CD4-positive, alpha-beta T cell (primary cell): ENCODE results near the gene PNLDC1. TPM values are rescaled to one million over a fixed set of nuclear protein-coding genes. Genes with fewer than 3 reads are reported as not detected.

Experiments used
- ATAC-seq: fragments of 200-7000 bp; cut with Tn5 transposase; one replicate; pipeline ENCODE4 v1.10.0; 2022; ENCODE audit warnings: mild to moderate bottlenecking; ENCODE audit not compliant: poor library complexity
- CTCF ChIA-PET: fragments of 350-600 bp; sonication (Branson Sonifier 250); formaldehyde crosslinking; loops from one replicate; lab custom pipeline; 2021; ENCODE audit warnings: antibody characterized with exemption, inconsistent platforms; lab: Charles Lee
- POLR2A ChIA-PET: fragments of 350-600 bp; sonication (Branson Sonifier 250); formaldehyde crosslinking; loops from one replicate; lab custom pipeline; 2021; ENCODE audit warnings: antibody characterized with exemption, inconsistent platforms; lab: Charles Lee
- DNase-seq, 14 experiments: peaks; one replicate each; pipeline ENCODE4 v3.0.0-alpha.2; 2013 to 2020; ENCODE audit warnings: mixed read lengths in 2 of 14
- H3K27ac ChIP-seq, 2 donors: one replicate each; pipeline versions ENCODE4 v1.5.1 to v1.7.0; 2013; ENCODE audit warnings: low read length in 2 of 2, low read depth in 1 of 2, mild to moderate bottlenecking in 1 of 2
- H3K27me3 ChIP-seq, 2 experiments: 1 replicate in 1 of 2; 2 replicates in 1 of 2; pipeline versions ENCODE4 v1.6.1 to v1.7.0; 2013; ENCODE audit warnings: low read length in 2 of 2, control low read depth in 1 of 2, mild to moderate bottlenecking in 1 of 2, moderate library complexity in 1 of 2; ENCODE audit not compliant: insufficient read depth in 2 of 2, control insufficient read depth in 1 of 2
- H3K36me3 ChIP-seq: one replicate; pipeline ENCODE4 v1.6.1; 2013; ENCODE audit warnings: low read length, control low read depth; ENCODE audit not compliant: insufficient read depth
- H3K4me1 ChIP-seq: one replicate; pipeline ENCODE4 v1.6.1; 2013; ENCODE audit warnings: low read length, control low read depth; ENCODE audit not compliant: insufficient read depth
- H3K4me3 ChIP-seq: one replicate; pipeline ENCODE4 v1.5.1; 2013; ENCODE audit warnings: mild to moderate bottlenecking, low read length, moderate library complexity
- H3K9me3 ChIP-seq, 2 experiments: 1 replicate in 1 of 2; 2 replicates in 1 of 2; pipeline versions ENCODE4 v1.6.1 to v1.7.0; 2013; ENCODE audit warnings: low read length in 2 of 2, mild to moderate bottlenecking in 2 of 2, control low read depth in 1 of 2, moderate library complexity in 1 of 2; ENCODE audit not compliant: control insufficient read depth in 1 of 2, insufficient read depth in 1 of 2
- H3K27ac Mint-ChIP-seq: one replicate; pipeline ENCODE4 v1.8.0; 2020; ENCODE audit warnings: mixed read lengths
- H3K27me3 Mint-ChIP-seq: one replicate; pipeline ENCODE4 v1.8.0; 2021; ENCODE audit warnings: mixed read lengths
- H3K36me3 Mint-ChIP-seq: one replicate; pipeline ENCODE4 v1.8.0; 2021; ENCODE audit warnings: low read depth, mixed read lengths
- H3K4me1 Mint-ChIP-seq: one replicate; pipeline ENCODE4 v1.8.0; 2021; ENCODE audit warnings: low read depth, mixed read lengths
- H3K4me3 Mint-ChIP-seq: one replicate; pipeline ENCODE4 v1.8.0; 2020; ENCODE audit warnings: mild to moderate bottlenecking, mixed read lengths
- H3K9me3 Mint-ChIP-seq: one replicate; pipeline ENCODE4 v1.8.0; 2020; ENCODE audit warnings: mixed read lengths
- intact Hi-C, 2 experiments: fragments of 100-400 bp; cut with DNase I in 1 of 2; cut with micrococcal nuclease in 1 of 2; formaldehyde crosslinking; loops; one replicate each; pipeline versions ENCODE4 v1.15.1 to v1.9.0; 2023 to 2025; cut with DNase I, micrococcal nuclease
- total RNA-seq, 174 experiments: library from RNA in 2 of 174; stranded (reverse) in 2 of 174; gene quantifications; one replicate each; pipeline ENCODE4 v1.2.3 and lab custom pipeline; 2021 to 2026
- TF ChIP-seq, protein P1 (sequence below): fragments of 200-600 bp; IDR thresholded peaks from one replicate; pipeline ENCODE4 v1.8.0; 2022; ENCODE audit warnings: antibody characterized with exemption, mild to moderate bottlenecking

Gene PNLDC1
- total RNA-seq, 2 experiments from 2014 or later, result 0.14 TPM; not detected in 1

DNA sequence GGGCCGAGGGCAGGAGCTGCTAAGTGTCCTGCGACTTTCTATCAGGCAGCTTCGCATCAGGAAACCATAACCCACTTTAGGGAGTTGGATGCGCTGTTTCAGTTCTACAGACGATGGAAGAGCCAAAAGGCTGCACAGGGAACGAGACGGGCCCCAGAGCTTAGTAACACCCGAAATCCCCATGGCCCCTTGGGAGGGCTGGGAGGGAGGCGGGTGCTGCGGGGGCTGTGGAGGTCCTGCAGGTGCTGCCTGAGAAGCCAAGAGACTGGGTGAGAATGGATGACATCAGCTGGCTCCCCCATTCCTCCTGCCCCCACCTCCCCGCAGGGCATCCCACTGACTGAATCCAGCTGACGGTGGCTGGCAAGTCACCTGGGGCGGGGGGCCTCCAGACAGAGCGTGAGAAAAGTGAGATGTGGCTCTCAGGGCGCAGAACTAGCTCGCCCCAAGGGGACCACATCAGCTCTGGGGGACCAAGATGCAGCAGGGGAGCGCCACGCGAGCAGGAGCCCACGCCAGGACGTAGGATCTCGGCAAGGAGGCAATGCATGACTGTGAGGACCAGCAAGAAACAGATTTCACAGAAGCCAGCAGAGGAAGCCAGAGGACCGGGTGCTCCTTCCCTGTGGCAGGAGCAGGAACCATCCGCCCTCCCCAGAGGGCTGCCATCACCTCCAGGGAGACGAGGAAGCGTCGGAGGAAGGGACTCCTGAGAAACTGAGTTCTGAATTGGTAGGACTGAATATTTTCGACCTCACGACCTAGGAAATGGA lies 36.8 kb downstream of the PNLDC1 start:
- Mint-ChIP-seq H3K27me3 (no peaks in the 10 kb centered on the region), H3K4me1 (peaks cover 29% of the 10 kb centered on the region), H3K27ac (no peak overlapping the region), H3K4me3 (no peak overlapping the region), H3K36me3 (no peaks in the 10 kb centered on the region), H3K9me3 (no peaks in the 10 kb centered on the region)
- ChIA-PET POLR2A (no interaction called here), CTCF (no interaction called here)
- Histone ChIP-seq H3K4me3 (no peak overlapping the region), H3K4me1 (peaks cover 19% of the 10 kb centered on the region), H3K27ac (no peak overlapping the region), H3K9me3 (no peaks in the 10 kb centered on the region), H3K27me3 (no peaks in the 10 kb centered on the region), H3K36me3 (no peaks in the 10 kb centered on the region)
- DNase-seq, result no peak
- TF ChIP-seq, protein P1, sequence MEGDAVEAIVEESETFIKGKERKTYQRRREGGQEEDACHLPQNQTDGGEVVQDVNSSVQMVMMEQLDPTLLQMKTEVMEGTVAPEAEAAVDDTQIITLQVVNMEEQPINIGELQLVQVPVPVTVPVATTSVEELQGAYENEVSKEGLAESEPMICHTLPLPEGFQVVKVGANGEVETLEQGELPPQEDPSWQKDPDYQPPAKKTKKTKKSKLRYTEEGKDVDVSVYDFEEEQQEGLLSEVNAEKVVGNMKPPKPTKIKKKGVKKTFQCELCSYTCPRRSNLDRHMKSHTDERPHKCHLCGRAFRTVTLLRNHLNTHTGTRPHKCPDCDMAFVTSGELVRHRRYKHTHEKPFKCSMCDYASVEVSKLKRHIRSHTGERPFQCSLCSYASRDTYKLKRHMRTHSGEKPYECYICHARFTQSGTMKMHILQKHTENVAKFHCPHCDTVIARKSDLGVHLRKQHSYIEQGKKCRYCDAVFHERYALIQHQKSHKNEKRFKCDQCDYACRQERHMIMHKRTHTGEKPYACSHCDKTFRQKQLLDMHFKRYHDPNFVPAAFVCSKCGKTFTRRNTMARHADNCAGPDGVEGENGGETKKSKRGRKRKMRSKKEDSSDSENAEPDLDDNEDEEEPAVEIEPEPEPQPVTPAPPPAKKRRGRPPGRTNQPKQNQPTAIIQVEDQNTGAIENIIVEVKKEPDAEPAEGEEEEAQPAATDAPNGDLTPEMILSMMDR, result no peak
- intact Hi-C loops, result no loop called here
- ATAC-seq, result no peak

DNA sequence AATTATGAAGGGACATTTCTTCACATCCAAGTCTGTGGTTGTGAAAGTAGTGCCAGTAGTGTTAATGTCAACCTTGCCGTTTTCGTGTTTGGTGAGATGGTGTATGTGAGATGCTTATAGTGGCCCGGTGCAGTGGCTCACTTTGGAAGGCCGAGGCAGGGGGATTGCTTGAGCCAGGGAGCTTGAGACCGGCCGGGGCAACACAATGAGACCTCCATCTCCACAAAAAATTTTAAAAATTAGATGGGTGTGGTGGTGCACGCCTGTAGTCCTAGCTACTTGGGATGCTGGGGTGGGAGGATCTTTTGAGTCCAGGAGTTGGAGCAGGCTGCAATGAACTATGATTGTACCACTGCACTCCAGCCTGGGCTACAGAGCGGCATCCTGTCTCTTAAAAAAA lies 37.4 kb downstream of the PNLDC1 start:
- CTCF ChIA-PET, result no interaction called here
- no peaks in the 10 kb centered on the region for H3K27me3 Mint-ChIP-seq
- H3K9me3 Mint-ChIP-seq, result no peaks in the 10 kb centered on the region
- ATAC-seq (no peak), DNase-seq (no peak)
- Histone ChIP-seq H3K4me1 (peaks cover 19% of the 10 kb centered on the region), H3K9me3 (no peaks in the 10 kb centered on the region), H3K36me3 (no peaks in the 10 kb centered on the region), H3K4me3 (no peak overlapping the region), H3K27ac (no peak overlapping the region), H3K27me3 (no peaks in the 10 kb centered on the region)
- POLR2A ChIA-PET, result no interaction called here
- no peak overlapping the region for H3K27ac Mint-ChIP-seq
- TF ChIP-seq, protein P1, result no peak
- intact Hi-C loops, result no loop called here
- H3K36me3 Mint-ChIP-seq, result no peaks in the 10 kb centered on the region
- H3K4me1 Mint-ChIP-seq, result peaks cover 29% of the 10 kb centered on the region
- H3K4me3 Mint-ChIP-seq, result no peak overlapping the region

DNA sequence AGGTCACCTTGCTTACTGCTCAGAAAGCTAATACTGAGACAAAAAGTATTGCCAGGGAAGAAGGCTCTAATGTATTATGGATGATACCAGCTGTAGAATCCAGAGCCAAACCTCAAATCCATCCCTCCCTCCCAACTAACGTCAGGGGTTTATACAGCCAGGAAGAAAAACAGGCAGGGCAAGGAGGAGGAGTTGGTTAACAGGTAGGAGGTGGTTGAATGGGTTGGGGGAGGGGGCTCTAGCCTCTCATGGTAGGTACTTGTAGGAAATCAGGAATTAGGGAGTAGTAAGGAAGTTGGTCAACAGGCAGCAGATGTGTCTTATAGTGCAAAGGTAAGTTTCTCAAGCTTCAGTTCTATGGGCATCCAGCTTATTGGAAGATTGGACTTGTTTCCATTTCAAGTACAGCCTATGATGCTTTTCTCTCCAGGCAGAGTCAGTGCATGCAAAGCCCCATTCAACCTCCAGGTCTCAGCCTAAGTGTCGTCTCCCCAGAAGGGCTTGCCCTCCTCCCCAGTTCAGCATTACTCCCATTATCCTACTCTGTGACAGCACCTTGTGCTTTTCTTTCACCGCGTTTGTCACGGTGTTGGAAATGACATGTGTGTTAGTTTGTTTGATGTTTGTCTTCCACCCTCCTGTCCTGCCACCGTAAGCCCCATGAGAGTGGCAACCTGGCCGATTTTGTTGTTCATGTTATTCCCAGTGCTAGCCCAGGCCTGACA lies 38.1 kb downstream of the PNLDC1 start:
- Mint-ChIP-seq H3K4me3 (no peak overlapping the region), H3K36me3 (no peaks in the 10 kb centered on the region), H3K27me3 (no peaks in the 10 kb centered on the region), H3K9me3 (no peaks in the 10 kb centered on the region), H3K27ac (no peak overlapping the region), H3K4me1 (peaks cover 23% of the 10 kb centered on the region)
- DNase-seq (no peak), ATAC-seq (no peak)
- POLR2A ChIA-PET, result no interaction called here
- Histone ChIP-seq H3K9me3 (no peaks in the 10 kb centered on the region), H3K4me3 (no peak overlapping the region), H3K27ac (no peak overlapping the region), H3K27me3 (no peaks in the 10 kb centered on the region), H3K36me3 (no peaks in the 10 kb centered on the region), H3K4me1 (peaks cover 15% of the 10 kb centered on the region)
- TF ChIP-seq, protein P1, result no peak
- intact Hi-C loops, result no loop called here
- CTCF ChIA-PET, result no interaction called here
